CD4-positive, alpha-beta T cell treated with Interleukin-21 for 1 hour (primary cell): ENCODE measurements around the gene SLCO3A1.

Experiments used
- DNase-seq: peaks from one replicate; pipeline ENCODE4 v3.0.0-alpha.2; 2020

SLCO3A1 gene

DNA sequence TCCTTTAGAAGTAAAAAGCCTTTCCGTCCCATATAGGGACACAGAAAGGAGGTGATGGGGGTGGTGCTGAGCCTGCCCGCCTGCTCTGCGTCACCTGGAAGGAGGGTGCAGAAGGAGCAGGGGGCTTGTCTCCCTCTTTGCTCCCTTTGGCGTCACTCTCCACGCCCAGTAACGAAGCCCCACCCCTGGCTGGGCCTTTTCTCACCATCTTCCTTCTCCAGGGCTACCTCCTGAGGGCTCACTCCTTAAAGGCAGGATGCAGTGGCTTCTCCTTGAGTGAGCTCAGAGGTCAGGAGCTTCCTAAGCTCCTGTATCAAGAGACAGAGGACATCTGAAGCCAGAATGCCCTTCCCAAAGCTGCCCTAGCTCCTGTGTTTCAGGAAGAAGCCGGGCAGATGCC, 31.5 kb downstream of the SLCO3A1 start:
- DNase-seq: no peak

- DNase-seq: no peak
Measured at GRCh38 chr15:91885714-91886270, 32.3 kb downstream of the SLCO3A1 start.

- DNase-seq: no peak
Measured at GRCh38 chr15:91886878-91887277, 33.4 kb downstream of the SLCO3A1 start.

GRCh38 chr15:91887321-91887720, 33.8 kb downstream of the SLCO3A1 start:
- DNase-seq: no peak

DNA sequence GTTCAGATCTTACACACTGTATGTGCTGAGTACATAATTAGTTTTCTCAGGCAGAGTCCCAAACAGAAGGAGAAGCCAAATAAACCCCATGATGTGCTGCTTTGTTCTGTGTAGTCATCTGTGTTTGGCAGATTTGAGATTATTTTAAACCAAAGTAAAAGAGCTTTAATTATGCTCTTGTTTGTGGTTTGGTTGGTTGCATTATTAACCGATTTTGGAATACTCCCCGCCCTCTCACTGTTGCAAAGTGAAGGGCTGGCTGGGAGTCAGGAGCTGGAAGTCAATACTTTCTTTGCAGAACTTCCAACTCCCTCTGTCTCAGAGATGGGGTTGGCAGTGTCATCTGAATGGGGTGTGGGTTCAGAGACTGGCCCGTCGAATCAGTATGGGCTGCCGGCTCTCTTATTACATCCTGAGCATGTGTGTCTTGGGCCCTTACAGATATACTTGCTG, 34.4 kb downstream of the SLCO3A1 start:
- DNase-seq: no peak

DNA sequence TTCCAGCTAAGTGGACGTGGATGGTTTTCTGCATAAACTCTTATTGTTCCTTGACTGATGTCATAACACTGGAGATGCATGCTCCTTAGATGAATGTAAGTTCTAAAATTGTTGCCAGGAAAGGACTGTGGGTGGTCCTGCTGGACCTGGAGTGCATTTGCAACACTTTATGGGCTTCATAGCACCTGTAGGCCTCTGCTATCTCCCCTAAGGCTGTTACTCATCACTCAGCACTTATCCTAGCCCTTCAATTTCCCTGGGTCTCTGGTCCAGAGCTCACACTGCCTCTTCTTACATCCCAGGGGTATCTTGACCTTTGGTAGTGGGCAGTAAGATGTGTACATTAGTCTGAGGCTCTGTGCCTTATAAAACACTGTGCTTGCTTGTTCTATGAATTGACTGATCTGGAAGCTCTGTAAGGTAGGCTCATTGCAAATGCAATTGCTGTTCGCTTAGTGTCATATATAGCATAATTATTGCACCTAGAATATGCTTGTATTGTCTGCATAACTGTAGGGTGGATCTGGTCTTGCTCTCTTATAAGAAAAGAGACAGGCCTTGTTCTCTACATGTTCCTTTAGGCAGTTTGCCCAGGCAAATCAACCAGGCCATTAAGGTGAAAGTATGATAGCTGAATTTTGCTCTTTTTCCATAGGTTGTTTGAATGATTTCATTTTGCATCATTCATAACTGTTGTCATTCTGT, 35.8 kb downstream of the SLCO3A1 start:
- DNase-seq: no peak

GRCh38 chr15:91890614-91891013, 37.1 kb downstream of the SLCO3A1 start:
- DNase-seq: no peak

DNA sequence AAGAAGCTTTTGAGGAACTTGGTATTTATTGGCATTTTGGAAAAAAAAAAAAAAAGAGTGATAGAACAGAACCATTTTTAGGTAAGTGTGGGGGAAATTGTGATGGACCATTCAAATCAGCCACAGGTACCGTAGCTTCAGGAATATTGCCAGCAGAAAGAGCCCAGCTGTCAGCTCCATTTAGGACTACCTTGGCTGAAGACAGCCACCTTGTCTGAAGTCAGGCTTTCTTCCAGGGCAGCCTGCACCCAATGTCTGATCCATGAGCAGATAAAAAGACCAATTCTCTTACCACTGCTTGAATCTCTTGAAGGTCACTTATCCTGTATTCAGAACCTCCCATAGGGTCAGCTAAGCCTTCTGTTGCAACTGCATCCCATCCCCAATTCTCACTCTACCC, 37.6 kb downstream of the SLCO3A1 start:
- no peak for DNase-seq

DNA sequence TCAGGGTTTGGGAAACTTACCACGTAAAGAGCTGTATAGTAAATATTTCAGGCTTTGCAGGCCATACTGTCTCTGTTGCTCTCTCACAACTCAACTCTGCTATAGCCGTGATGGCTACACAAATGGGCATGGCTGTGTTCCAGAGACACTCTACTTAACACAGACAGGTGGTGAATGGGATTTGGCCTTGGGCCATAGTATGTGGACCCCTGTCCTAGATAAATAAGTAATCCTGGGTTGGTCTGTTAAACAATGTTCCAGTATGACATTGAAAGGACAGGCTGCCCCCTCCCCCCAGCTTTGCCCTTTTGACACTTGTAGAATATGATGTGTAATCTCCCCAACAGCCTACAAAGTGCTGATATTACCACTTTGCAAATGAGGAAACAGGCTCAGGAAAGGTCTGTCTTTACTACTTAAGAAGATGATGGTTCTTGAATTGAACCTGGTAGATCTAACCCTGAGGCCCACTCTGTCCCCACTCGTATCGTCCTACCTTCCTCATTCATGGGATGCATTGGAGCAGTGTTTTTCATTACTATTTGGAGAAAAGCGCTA, 38.4 kb downstream of the SLCO3A1 start:
- no peak for DNase-seq

- no peak for DNase-seq
Measured at GRCh38 chr15:91892436-91892835, 38.9 kb downstream of the SLCO3A1 start.

DNA sequence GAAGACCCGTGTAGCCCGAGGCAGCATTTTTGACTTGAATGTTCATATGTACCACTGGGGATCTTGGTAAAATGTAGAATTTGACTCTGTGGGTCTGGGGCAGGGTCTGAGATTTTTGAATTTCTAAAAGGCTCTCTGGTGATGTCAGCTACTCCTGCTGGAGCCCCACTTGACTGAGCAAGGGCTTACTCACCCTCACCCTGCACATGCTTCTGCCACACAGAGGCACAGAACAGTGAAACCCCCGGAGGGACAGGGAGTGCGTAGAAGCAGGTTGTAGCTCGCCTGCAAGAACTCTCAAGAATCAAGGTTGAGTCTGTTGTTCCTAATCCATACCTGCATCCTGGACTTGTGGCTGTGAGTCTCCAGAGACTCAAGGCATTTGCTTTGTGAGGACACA, 41.1 kb downstream of the SLCO3A1 start:
- no peak for DNase-seq

GRCh38 chr15:91895051-91895450, 41.5 kb downstream of the SLCO3A1 start:
- DNase-seq: no peak

DNA sequence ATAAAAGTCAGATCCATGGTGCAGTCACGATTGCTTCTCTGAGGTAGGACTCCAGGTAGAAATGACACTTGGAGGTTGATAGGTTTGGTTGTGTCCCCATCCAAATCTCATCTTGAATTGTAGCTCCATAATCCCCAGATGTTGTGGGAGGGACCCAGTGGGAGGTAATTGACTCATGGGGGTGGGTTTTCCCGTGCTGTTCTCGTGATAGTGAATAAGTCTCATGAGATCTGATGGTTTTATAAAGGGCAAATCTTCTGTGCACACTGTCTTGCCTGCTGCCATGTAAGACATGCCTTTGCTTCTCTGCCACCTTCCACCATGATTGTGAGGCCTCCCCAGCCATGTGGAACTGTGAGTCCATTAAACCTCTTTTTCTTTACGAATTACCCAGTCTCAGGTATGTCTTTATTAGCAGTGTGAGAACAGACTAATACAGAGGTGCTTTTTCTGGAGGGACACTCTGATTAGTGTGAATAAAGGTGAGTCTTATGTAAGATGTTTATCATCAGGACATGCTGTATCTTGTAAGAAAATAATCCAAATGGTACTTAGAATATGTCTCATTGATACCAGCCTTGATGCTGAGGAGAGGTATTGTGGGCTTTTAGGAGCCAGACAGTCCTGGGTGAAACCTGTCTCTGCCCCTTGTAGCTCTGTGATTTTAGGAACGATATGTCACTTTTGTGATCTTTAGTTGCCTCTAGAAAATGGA, 43.0 kb downstream of the SLCO3A1 start:
- no peak for DNase-seq

GRCh38 chr15:91897585-91898372, 44.3 kb downstream of the SLCO3A1 start:
- DNase-seq: no peak

DNA sequence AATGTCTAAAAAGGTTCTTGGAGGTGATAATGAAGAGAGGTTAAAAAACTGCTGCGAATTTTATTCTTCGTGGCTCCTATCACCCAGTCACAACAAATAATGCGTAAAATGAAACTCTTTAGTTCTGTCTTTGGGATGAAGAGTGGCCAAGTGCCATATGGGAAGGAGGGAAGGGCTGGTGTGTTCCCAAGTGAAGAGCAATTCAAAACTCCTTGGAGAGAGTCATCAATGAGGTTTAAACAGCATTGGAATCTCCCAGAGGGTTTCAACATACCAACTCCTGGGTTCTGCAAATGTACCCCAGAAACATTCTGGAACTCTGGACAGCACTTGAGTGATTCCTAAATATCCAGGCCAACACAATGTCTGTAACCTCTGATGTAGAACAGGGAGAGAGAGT, 45.3 kb downstream of the SLCO3A1 start:
- DNase-seq: no peak

GRCh38 chr15:91904942-91905341, 51.4 kb downstream of the SLCO3A1 start:
- no peak for DNase-seq

DNA sequence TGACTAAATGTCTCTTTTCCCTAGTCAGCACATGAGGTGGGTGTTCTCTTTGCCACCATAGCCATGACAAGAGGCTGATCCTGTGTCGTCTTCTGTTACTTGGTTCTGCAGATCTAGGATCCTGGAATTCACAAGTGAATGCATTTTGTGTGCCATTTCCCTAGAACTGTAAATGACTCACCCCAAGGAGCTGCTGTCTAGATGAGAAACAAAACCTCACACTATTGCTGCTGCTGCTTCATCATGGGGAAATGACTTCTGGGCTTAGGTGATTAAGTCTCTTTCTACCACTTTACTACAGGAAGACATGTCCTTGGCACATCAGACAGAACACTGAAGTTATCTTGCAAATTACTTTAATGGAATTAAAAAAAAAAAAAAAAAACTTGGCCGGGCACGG, 54.9 kb downstream of the SLCO3A1 start:
- no peak for DNase-seq

GRCh38 chr15:91909111-91909510, 55.6 kb downstream of the SLCO3A1 start:
- no peak for DNase-seq

DNA sequence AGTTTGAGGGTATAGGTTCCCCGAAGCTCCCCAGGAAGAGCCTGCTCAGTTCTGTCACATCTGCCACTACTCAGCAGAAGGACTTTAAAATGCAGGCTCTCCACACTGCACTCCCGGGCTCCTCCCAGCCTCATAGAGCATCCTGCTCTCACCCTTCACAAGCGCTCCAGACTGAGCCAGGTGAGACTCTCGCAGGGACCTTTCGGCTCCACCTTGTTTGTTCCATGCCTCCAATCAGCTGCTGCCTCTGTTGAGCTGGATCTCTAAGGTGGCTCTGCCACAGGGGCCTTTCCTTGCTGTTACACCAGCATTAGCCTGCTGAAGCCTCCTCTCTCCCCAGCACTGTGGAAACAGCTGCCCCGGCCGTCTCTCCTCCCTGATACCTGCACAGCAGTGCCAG, 56.1 kb downstream of the SLCO3A1 start:
- DNase-seq: no peak

DNA sequence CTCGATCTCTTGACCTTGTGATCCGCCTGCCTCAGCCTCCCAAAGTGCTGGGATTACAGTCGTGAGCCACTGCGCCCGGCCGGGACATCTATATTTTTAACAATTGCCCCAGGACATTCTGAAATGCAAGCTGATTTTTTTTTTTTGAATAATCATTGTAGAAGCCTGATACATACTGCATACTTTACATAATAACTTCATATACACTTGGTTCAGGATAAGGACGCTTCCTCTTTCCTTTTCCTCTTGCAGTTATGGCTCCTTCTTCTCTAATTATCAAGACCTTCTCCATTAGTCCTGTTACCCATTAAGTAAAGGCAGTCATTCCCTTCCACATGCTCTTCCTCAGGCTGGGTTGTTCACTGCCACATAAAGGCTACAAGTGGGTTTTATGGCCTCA, 58.3 kb downstream of the SLCO3A1 start:
- DNase-seq: no peak

- no peak for DNase-seq
Measured at GRCh38 chr15:91912336-91912735, 58.8 kb downstream of the SLCO3A1 start.

DNA sequence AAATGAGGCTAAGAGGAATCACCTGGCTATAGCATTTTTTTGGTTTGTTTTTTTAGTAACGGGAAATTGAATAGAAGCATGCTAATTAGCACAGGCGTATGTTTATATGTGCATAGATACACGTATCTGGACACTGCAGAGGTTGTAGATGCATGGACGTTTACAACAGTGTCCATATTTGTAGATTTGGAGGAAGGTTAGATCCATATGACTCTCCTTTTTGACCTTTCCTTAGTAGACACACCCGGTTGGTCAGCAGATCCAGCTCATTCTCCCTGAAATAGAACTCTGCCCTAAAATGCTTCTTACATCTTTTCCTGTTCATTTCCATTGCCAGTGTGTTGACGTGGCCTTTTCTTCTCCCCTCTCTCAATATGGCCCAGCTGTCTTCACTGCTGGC, 60.1 kb downstream of the SLCO3A1 start:
- no peak for DNase-seq

GRCh38 chr15:91915576-91915975, 62.1 kb downstream of the SLCO3A1 start:
- no peak for DNase-seq
